A673 (cell line): ENCODE data around the gene FARP1. TPM values are rescaled to one million over a fixed set of nuclear protein-coding genes. Genes with fewer than 3 reads are reported as not detected.

ENCODE experiments used
- BruUV-seq: library from RNA; stranded (reverse); fragments of 400-500 nt; replicated peaks from 2 replicates; lab custom pipeline; 2021; lab: Mats Ljungman, UMichigan
- CTCF ChIA-PET: fragments of 300-600 bp; sonication (Branson Sonifier 250); formaldehyde crosslinking; loops from one replicate; lab custom pipeline; 2022; ENCODE audit warnings: antibody characterized with exemption; lab: Charles Lee
- POLR2A ChIA-PET: fragments of 300-600 bp; sonication (Branson Sonifier 250); formaldehyde crosslinking; loops from one replicate; lab custom pipeline; 2022; ENCODE audit warnings: antibody characterized with exemption; ENCODE audit not compliant: low non-redundant PET; lab: Charles Lee
- DNase-seq: peaks from one replicate; pipeline ENCODE4 v3.0.0-alpha.2; 2015; ENCODE audit warnings: low spot score
- H3K27ac ChIP-seq: fragments of 200-600 bp; sonication (generic); 2 replicates; pipeline ENCODE4 v1.5.1; 2016; ENCODE audit warnings: mixed run types, low read depth, mild to moderate bottlenecking, mixed read lengths, antibody characterized with exemption, low read length; ENCODE audit not compliant: poor library complexity, severe bottlenecking
- H3K27me3 ChIP-seq: fragments of 200-600 bp; sonication (generic); replicated peaks from 2 replicates; pipeline ENCODE4 v1.6.1; 2017; ENCODE audit warnings: mixed run types, low read depth, mild to moderate bottlenecking, mixed read lengths, antibody characterized with exemption, low read length; ENCODE audit not compliant: insufficient read depth, poor library complexity
- H3K36me3 ChIP-seq: fragments of 200-600 bp; sonication (generic); 2 replicates; pipeline ENCODE4 v1.6.1; 2016; ENCODE audit warnings: mixed run types, mild to moderate bottlenecking, mixed read lengths, antibody characterized with exemption, low read length; ENCODE audit not compliant: insufficient read depth, poor library complexity, severe bottlenecking
- H3K4me1 ChIP-seq: fragments of 200-600 bp; sonication (generic); 2 replicates; pipeline ENCODE4 v1.6.1; 2017; ENCODE audit warnings: mixed run types, mild to moderate bottlenecking, mixed read lengths, antibody characterized with exemption, low read length; ENCODE audit not compliant: insufficient read depth, poor library complexity, severe bottlenecking
- H3K4me3 ChIP-seq: fragments of 200-600 bp; sonication (generic); 2 replicates; pipeline ENCODE4 v1.5.1; 2016; ENCODE audit warnings: low read depth, mixed run types, mild to moderate bottlenecking, mixed read lengths, low read length; ENCODE audit not compliant: poor library complexity, severe bottlenecking
- H3K9me3 ChIP-seq: fragments of 200-600 bp; sonication (generic); 2 replicates; pipeline ENCODE4 v1.6.1; 2016; ENCODE audit warnings: mixed run types, low read depth, mild to moderate bottlenecking, mixed read lengths, antibody characterized with exemption, low read length; ENCODE audit not compliant: poor library complexity, severe bottlenecking
- EZH2 ChIP-seq: fragments of 200-600 bp; sonication (generic); IDR thresholded peaks from 2 replicates; pipeline ENCODE4 v1.6.1; 2017; ENCODE audit warnings: borderline replicate concordance, low read depth, mild to moderate bottlenecking, mixed read lengths, antibody characterized with exemption, low read length; ENCODE audit not compliant: poor library complexity, severe bottlenecking
- intact Hi-C: fragments of 100-400 bp; cut with micrococcal nuclease; formaldehyde crosslinking; loops from one replicate; pipeline ENCODE4 v1.10.0; 2022; ENCODE audit not compliant: unreplicated experiment
- total RNA-seq: library from RNA; stranded (reverse); gene quantifications from 2 replicates; pipeline ENCODE4 v1.2.3, GENCODE V29; 2021
- TF ChIP-seq, protein P1 (sequence below): fragments of 300-800, 200-600 bp; sonication (generic); conservative IDR thresholded peaks from 2 replicates; pipeline ENCODE4 v1.5.1; 2017; ENCODE audit warnings: low read depth, mild to moderate bottlenecking, antibody characterized with exemption, low read length, moderate library complexity, mixed read lengths

Gene FARP1
- total RNA-seq, 1 experiment from 2014 or later: 177 TPM

DNA sequence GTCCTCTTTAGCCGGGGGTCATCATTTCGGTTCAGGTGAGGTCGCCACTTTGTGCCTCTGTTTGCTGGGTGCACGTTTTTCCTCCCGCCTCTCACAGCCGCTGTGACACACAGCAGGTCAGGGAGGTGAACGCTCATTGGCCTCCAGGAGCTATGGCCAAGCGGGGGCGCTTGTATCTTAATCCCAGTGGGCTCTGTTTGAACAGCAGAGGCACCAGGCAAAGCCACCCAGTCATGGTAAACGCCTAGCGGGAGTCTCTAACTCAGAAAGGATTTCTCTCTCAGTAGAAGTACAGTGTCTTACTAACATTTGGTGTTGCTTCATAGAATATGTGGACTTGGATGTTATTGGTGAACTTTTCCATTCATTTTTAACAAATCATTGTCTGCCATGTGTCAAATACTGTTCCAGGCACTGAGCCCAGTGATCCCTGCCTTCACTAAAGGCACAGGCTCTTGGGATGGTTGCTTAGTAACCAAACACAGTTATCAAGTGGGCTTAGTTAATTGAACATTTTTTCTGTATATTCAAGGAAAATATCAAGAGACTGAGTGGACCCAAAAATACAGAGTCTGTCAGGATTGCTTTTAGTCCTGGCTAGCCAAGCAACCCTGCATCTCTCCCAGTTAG is 247.3 kb downstream of the FARP1 start:
- CTCF ChIA-PET: no interaction called here
- BruUV-seq: no TSS peak
- H3K36me3 ChIP-seq: peaks cover 31% of the 10 kb centered on the region

GRCh38 chr13:98393873-98394272 is 251.0 kb downstream of the FARP1 start:
- no TSS peak for BruUV-seq
- no peaks in the 10 kb centered on the region for H3K9me3 ChIP-seq
- CTCF ChIA-PET: no interaction called here
- POLR2A ChIA-PET: no interaction called here
- no peak overlapping the region for H3K4me3 ChIP-seq
- peaks cover 15% of the 10 kb centered on the region for H3K4me1 ChIP-seq
- H3K27ac ChIP-seq: no peak overlapping the region
- no peak for DNase-seq
- no peaks in the 10 kb centered on the region for H3K27me3 ChIP-seq
- TF ChIP-seq EZH2: no peak
- TF ChIP-seq, protein P1, sequence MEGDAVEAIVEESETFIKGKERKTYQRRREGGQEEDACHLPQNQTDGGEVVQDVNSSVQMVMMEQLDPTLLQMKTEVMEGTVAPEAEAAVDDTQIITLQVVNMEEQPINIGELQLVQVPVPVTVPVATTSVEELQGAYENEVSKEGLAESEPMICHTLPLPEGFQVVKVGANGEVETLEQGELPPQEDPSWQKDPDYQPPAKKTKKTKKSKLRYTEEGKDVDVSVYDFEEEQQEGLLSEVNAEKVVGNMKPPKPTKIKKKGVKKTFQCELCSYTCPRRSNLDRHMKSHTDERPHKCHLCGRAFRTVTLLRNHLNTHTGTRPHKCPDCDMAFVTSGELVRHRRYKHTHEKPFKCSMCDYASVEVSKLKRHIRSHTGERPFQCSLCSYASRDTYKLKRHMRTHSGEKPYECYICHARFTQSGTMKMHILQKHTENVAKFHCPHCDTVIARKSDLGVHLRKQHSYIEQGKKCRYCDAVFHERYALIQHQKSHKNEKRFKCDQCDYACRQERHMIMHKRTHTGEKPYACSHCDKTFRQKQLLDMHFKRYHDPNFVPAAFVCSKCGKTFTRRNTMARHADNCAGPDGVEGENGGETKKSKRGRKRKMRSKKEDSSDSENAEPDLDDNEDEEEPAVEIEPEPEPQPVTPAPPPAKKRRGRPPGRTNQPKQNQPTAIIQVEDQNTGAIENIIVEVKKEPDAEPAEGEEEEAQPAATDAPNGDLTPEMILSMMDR: no peak
- peaks cover 25% of the 10 kb centered on the region for H3K36me3 ChIP-seq
- intact Hi-C loops: loop anchor here (10.0 kb wide), 1 partner anchor 359 kb away; no protein-coding TSS in a partner anchor

More for the DNA sequence above, 247.3 kb downstream of the FARP1 start:
- POLR2A ChIA-PET: no interaction called here
- Histone ChIP-seq H3K4me3 (no peak overlapping the region), H3K27ac (no peak overlapping the region), H3K4me1 (peaks cover 8% of the 10 kb centered on the region), H3K27me3 (no peaks in the 10 kb centered on the region), H3K9me3 (no peaks in the 10 kb centered on the region)
- DNase-seq: no peak
- intact Hi-C loops: loop anchor here (10.0 kb wide), 1 partner anchor 355 kb away; no protein-coding TSS in a partner anchor
- TF ChIP-seq EZH2: no peak
- TF ChIP-seq, protein P1: no peak

- TF ChIP-seq EZH2: no peak
- TF ChIP-seq, protein P1: no peak
- no peak for DNase-seq
- POLR2A ChIA-PET: no interaction called here
- H3K27me3 ChIP-seq: no peaks in the 10 kb centered on the region
- peaks cover 21% of the 10 kb centered on the region for H3K4me1 ChIP-seq
- no peaks in the 10 kb centered on the region for H3K9me3 ChIP-seq
- CTCF ChIA-PET: no interaction called here
- peaks cover 20% of the 10 kb centered on the region for H3K36me3 ChIP-seq
- BruUV-seq: no TSS peak
- H3K4me3 ChIP-seq: no peak overlapping the region
- intact Hi-C loops: loop anchor here (10.0 kb wide), 1 partner anchor 360 kb away; no protein-coding TSS in a partner anchor
- no peak overlapping the region for H3K27ac ChIP-seq
Observed at GRCh38 chr13:98394820-98395510, 252.1 kb downstream of the FARP1 start.
